Measurements from ENCODE around the gene TPX2. TPM values are rescaled to one million over a fixed set of nuclear protein-coding genes. Genes with fewer than 3 reads are reported as not detected.

Gene TPX2
- total RNA-seq, 2 donors from 2014 or later: not detected

DNA sequence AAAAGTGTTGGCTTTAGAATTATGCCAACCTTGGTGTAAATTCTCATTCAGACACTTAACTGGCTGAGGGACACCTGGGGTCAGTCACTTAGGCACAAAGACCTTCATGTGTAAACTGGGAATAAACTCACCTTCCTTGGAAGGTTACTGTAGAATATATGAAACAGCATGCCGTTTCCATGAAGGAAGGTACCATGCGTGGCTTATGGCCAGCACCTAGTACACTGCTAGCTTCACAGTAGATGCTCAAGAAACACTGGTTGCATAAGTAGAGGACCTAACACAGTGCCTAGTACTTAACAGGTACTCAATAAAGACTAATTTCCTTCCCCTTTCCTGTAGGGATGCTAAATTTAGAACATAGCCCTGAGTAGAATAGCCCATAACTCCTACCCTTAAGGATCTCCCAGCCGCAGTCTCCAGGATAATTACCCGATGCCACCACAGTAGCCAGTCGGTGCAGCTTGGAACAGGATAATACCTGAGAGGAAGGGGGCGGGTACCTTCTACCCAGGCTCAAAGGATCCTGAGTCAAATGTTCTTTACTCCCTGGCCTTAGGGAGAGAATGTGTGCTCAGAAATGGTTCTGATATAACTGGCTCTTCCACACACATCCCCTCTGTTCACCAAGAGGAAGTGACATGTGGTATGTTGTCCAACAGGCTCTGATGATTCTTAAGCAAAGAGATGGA is 20.0 kb upstream of the TPX2 start:
- H3K27ac ChIP-seq: peak overlapping the region; percentile 94 to 98 (median 96)
- H3K4me1 ChIP-seq: peaks cover 75% of the 10 kb centered on the region
- 51 to 64% methylated on average over 6 of the region's 6 CpGs for WGBS, 2 donors
- no peaks in the 10 kb centered on the region for H3K36me3 ChIP-seq (replicated peaks in 1 of 2; ENCODE audit: insufficient read depth in 1 of 2, low read depth in 2 of 2)
- no peaks in the 10 kb centered on the region for H3K27me3 ChIP-seq
- H3K9me3 ChIP-seq: no peaks in the 10 kb centered on the region
- intact Hi-C loops (cut with DNase I): no loop called here
- no peak for ATAC-seq
- peak in 2 of 3 donors; percentile 45 to 59 for TF ChIP-seq POLR2A (IDR thresholded peaks at IDR 0.05)
- TF ChIP-seq, protein P1, sequence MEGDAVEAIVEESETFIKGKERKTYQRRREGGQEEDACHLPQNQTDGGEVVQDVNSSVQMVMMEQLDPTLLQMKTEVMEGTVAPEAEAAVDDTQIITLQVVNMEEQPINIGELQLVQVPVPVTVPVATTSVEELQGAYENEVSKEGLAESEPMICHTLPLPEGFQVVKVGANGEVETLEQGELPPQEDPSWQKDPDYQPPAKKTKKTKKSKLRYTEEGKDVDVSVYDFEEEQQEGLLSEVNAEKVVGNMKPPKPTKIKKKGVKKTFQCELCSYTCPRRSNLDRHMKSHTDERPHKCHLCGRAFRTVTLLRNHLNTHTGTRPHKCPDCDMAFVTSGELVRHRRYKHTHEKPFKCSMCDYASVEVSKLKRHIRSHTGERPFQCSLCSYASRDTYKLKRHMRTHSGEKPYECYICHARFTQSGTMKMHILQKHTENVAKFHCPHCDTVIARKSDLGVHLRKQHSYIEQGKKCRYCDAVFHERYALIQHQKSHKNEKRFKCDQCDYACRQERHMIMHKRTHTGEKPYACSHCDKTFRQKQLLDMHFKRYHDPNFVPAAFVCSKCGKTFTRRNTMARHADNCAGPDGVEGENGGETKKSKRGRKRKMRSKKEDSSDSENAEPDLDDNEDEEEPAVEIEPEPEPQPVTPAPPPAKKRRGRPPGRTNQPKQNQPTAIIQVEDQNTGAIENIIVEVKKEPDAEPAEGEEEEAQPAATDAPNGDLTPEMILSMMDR (IDR thresholded peaks at IDR 0.05): no peak
- DNase-seq: peak in 1 of 4 donors; percentile 52
- H3K4me3 ChIP-seq: no peak overlapping the region

DNA sequence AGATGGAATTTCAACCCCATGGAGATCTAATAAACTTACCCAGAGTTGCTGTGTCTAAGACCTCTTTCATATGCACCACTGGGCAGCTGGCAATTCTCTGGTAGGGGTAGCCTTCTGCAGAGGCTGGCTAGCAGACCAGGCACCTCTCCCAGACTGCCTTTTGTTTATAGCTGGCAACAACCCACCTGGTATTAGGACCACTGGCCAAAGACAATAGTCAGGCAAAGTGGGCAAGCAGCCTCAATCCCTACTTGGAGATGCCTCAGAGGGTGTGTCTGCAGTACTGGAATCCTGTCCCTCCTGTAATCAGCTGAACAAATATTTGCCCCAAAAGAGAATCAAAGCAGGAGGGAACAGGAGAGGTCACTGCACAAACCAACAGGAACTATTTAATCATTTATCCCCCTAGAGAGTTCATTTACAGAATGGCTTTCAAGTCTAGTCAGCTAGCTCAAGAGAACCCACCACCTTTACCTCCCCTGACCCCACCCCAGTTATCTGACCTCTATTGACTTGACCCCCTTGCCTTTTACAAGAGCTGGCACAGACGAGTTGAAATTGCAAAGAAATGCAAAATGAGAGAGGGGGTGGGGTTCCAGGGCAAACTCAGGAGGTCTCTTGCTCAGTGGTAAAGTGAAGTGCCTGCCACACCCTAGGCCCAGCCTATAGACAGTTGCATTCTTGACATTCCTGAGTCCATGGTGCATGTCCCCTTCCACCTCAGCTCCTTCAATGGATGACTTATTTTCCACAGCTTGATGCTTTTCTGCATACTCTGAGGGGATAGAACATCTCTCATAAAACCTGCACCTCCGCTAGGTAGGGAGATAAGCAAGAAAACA is 19.2 kb upstream of the TPX2 start:
- H3K36me3 ChIP-seq (replicated peaks in 1 of 2; ENCODE audit: insufficient read depth in 1 of 2, low read depth in 2 of 2): no peaks in the 10 kb centered on the region
- intact Hi-C loops (cut with DNase I): no loop called here
- H3K27ac ChIP-seq: peak overlapping the region; percentile 94 to 98 (median 96)
- TF ChIP-seq, protein P1 (IDR thresholded peaks at IDR 0.05): no peak
- peak in 2 of 3 donors; percentile 13 to 15 for TF ChIP-seq POLR2A (IDR thresholded peaks at IDR 0.05)
- H3K4me1 ChIP-seq: peaks cover 67% of the 10 kb centered on the region
- H3K9me3 ChIP-seq: no peaks in the 10 kb centered on the region
- H3K4me3 ChIP-seq: peak overlapping the region; percentile 46 to 71
- WGBS, 2 donors: 33 to 39% methylated on average over 2 of the region's 2 CpGs
- H3K27me3 ChIP-seq: no peaks in the 10 kb centered on the region
- ATAC-seq (no peak), DNase-seq (peak in 1 of 4 donors; percentile 47)

- H3K27me3 ChIP-seq: no peaks in the 10 kb centered on the region
- H3K9me3 ChIP-seq: no peaks in the 10 kb centered on the region
- peak overlapping the region; percentile 46 to 71 for H3K4me3 ChIP-seq
- peak overlapping the region; percentile 94 to 98 (median 96) for H3K27ac ChIP-seq
- 15 to 34% methylated on average over 5 to 7 of the region's 7 CpGs for WGBS, 2 donors
- peak in 3 of 4 donors; percentile 45 to 58 (median 51) for DNase-seq
- no peak for ATAC-seq
- no peaks in the 10 kb centered on the region for H3K36me3 ChIP-seq (replicated peaks in 1 of 2; ENCODE audit: insufficient read depth in 1 of 2, low read depth in 2 of 2)
- TF ChIP-seq, protein P1 (IDR thresholded peaks at IDR 0.05): no peak
- no peak for TF ChIP-seq POLR2A (IDR thresholded peaks at IDR 0.05)
- H3K4me1 ChIP-seq: peaks cover 65% of the 10 kb centered on the region
- intact Hi-C loops (cut with DNase I): no loop called here
Measured at GRCh38 chr20:31720486-31721407, 18.3 kb upstream of the TPX2 start.

GRCh38 chr20:31721408-31722256 is 17.5 kb upstream of the TPX2 start:
- intact Hi-C loops (cut with DNase I): no loop called here
- DNase-seq: peak in 2 of 4 donors; percentile 39 to 41

More at GRCh38 chr20:31721408-31722256, 17.5 kb upstream of the TPX2 start:
- 48 to 55% methylated on average over 21 to 22 of the region's 22 CpGs for WGBS, 2 donors
- no peak for TF ChIP-seq POLR2A (IDR thresholded peaks at IDR 0.05)
- TF ChIP-seq, protein P1 (IDR thresholded peaks at IDR 0.05): no peak
- H3K4me1 ChIP-seq: peaks cover 56% of the 10 kb centered on the region
- no peak for ATAC-seq
- peak overlapping the region; percentile 46 to 71 for H3K4me3 ChIP-seq
- H3K27ac ChIP-seq: peak overlapping the region; percentile 94 to 98 (median 96)
- no peaks in the 10 kb centered on the region for H3K9me3 ChIP-seq
- H3K36me3 ChIP-seq (replicated peaks in 1 of 2; ENCODE audit: insufficient read depth in 1 of 2, low read depth in 2 of 2): no peaks in the 10 kb centered on the region
- H3K27me3 ChIP-seq: no peaks in the 10 kb centered on the region
